GM21786 (cell line): ENCODE measurements around the gene CLDN25.
"Not testable (repeated sequence)": the region's sequence is repeated elsewhere in the genome, so short reads cannot be mapped to it uniquely, and the experiment has no call there.

Experiments used
- ATAC-seq: cut with Tn5 transposase; IDR thresholded peaks from one replicate; pipeline ENCODE4 v1.9.1; 2021; ENCODE audit not compliant: unreplicated experiment

Gene CLDN25

GRCh38 chr11:113779496-113779895, at the start of gene CLDN25:
TSS of gene CLDN25 (plus strand) at chr11:113779796. CDS start at chr11:113779796, 0 bp downstream.
- no peak for ATAC-seq

- ATAC-seq = no peak
Measured at GRCh38 chr11:113730887-113731726, 48.5 kb upstream of the CLDN25 start.

GRCh38 chr11:113732092-113732491, 47.5 kb upstream of the CLDN25 start:
- ATAC-seq = no peak

- ATAC-seq = no peak
Measured at GRCh38 chr11:113736323-113736722, 43.3 kb upstream of the CLDN25 start.

DNA sequence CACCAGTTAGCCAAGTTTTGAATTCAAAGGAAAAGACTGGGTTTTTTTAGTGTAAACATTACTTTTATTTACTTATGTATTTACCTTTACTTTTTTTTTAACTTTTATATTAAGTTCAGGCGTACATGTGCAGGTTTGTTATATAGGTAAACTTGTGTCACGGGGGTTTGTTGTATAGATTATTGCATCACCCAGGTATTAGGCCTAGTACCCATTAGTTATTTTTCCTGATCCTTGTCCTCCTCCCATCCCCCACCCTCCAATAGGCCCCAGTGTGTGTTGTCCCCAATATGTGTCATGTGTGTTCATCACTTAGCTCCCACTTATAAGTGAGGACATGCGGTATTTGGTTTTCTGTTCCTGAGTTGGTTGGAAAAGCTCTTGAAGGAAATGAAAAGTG, 26.7 kb upstream of the CLDN25 start:
- no peak for ATAC-seq

GRCh38 chr11:113760241-113760640, 19.4 kb upstream of the CLDN25 start:
- ATAC-seq = no peak

DNA sequence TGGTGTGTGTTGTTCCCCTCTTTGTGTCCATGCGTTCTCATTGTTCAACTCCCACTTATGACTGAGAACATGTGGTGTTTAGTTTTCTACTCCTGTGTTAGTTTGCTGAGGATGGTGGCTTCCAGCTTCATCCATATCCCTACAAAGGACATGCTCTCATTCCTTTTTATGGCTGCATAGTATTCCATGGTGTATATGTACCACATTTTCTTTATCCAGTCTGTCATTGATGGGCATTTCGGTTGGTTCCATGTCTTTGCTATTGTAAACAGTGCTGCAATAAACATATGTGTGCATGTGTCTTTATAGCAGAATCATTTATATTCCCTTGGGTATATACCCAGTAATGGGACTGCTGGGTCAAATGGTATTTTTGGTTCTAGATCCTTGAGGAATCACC, 16.6 kb upstream of the CLDN25 start:
- ATAC-seq = not testable (repeated sequence)

GRCh38 chr11:113764527-113765219, 14.9 kb upstream of the CLDN25 start:
- no peak for ATAC-seq

GRCh38 chr11:113771964-113772363, 7.6 kb upstream of the CLDN25 start:
- no peak for ATAC-seq

DNA sequence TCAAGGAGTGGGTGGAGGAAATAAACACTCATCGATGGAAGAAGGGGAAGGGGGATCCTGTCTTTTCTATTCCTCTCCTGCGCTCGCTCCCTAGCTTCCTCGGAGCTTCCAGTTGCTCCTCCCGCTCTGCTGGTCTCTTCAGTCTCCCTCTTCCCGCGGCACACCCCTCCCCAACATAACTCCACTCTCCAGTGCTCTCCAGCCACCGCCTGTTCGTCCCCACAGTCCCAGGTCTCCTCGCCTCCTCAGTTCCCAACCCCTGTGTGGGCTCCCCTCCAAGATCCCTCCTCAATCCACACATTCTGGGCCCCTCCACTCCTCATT, 6.5 kb upstream of the CLDN25 start:
- ATAC-seq = no peak

DNA sequence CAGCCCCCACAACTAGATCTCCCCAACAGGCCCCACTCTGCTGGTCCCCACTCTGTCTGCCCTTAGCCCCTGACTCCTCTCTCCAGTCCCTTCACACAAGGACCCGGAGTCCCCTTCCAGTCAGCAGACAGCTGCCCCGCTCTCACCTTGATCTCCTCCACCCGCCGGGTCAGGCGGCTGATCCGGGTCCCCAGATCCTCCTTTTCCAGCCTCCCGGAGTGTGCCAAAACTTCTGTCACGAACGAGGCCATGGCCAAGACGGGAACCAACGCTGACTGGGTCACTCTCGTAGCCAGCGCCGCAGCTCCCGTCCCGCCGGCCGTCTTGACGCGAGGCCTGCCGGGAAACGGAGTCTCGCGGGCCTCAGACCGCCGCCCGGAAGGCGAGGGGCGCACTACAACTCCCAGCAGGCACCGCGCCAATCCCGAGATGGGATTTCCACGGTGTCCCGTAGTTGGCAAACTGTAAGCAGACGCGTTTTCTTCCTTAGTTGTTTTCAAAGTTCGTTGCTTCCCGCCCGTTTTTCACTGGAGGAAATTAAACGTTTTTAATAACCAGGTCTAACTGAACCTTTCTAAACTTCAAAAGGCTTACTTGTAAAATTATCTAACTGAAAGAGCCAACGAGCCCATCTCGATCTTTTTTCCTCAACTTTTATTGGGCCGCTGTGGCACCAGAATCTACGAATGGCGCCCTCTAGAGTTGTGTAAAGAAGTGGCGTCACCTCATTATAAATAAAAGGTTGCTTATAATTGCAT, 6.0 kb upstream of the CLDN25 start, which contains the start of gene ZW10:
ZW10 (minus strand) TSS at position 277 of the 758 bp plus-strand sequence; CDS start at position 251, 26 bp downstream.
- peak; percentile 98 for ATAC-seq

GRCh38 chr11:113774174-113774503, 5.5 kb upstream of the CLDN25 start:
- no peak for ATAC-seq

GRCh38 chr11:113778111-113778910, 1.3 kb upstream of the CLDN25 start:
- no peak for ATAC-seq

DNA sequence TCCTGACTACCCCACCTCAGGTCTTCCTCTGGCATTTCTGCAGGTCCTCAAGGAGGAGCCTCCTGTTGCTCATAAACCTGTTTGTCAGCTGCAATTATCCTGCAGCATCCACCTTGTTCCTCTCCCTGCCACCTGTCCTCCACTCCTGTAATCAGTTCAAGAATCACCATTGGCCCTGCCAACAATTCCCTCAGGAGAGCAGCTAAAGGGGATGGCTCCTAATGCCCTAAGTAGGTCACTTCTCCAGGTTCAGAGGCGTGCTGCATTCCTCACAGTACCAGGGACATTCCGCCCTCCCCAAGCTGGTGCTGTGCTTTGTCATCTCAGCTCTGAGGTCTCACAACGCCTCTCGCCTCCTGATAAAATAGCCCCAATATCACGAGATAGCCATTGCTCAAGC, 2.1 kb downstream of the CLDN25 start:
- no peak for ATAC-seq

DNA sequence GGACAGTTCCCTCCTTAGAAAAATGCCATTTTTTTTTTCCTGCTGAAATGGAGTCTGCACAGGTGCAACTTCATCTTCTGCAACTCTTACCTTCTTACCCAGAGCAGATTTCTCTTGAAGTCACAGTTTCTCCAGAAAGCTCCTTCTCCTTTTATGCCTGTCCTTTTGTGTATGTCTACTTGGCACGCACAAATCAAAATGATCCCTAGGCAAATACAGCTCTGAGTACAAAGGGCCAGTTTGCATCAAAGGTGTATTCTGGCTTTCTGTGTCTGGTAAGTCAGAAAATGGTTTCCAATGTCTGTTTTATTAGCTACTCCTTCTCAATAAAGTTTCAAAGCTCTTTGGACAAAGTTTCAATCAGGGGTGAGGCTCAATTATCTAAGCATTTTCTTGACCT, 2.5 kb downstream of the CLDN25 start:
- ATAC-seq = no peak

DNA sequence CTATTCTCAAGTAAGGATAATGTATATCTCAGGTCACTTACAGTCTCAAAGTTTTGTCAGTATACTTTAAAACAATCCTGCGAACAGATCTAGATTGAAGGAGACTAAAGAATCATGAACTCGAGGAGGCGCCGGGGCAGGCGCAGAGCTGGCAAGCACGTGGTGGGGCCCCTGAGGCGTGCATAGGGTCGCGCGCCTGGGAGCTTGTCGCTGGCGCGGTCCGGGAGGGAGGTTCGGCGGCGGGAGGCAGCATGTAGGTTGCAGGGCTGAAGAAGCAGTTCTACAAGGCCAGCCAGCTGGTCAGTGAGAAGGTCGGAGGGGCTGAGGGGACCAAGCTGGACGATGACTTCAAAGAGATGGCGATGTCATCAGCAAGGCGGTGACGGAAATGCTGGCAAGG, 9.4 kb downstream of the CLDN25 start:
- ATAC-seq = not testable (repeated sequence)

GRCh38 chr11:113789675-113790320, 10.2 kb downstream of the CLDN25 start:
- no peak for ATAC-seq

DNA sequence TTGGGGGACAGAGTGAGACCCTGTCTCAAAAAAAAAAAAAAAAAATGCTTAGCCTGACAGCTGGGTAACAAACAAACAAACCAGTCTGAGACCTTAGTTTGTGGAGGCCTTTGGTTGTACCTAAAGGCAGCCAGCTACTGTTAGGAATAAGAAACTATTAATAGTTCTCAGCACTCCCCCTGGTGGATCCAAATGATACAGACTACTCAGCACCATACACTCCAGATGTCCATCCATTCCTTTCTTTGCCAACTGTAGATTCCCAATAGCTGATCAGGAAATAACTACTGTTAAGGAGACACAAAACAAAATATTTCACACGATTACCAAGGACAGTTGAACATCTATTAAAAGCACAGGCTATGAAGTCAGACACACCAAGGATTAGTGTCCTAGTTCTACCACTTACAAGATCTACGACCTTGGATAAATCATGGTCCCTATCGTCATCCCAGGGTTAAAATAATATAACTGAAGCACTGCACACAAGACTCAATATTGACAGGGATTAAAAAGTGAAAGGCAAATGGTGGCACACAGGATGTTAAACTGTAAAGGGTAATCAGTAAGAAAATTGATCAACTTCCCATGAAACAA, 17.2 kb downstream of the CLDN25 start:
- ATAC-seq = peak; percentile 78

DNA sequence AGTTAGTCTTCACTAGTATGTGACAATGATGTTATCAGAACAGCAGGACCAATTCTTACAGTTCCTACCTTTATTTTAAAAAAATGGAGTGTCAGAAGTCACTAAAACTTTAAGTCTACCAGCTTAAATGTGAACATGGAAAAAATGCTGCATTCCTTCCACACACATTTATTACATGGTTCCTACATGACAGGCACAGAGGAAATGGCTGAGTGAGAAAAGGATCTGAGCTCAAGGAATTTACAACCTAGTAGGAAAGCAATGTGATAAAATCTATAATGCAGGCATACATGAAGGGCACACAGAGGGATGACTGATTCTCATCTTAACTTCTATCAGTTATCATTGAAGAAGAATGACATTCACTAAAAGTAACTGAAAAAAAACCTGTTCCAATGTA, 23.0 kb downstream of the CLDN25 start:
- no peak for ATAC-seq

DNA sequence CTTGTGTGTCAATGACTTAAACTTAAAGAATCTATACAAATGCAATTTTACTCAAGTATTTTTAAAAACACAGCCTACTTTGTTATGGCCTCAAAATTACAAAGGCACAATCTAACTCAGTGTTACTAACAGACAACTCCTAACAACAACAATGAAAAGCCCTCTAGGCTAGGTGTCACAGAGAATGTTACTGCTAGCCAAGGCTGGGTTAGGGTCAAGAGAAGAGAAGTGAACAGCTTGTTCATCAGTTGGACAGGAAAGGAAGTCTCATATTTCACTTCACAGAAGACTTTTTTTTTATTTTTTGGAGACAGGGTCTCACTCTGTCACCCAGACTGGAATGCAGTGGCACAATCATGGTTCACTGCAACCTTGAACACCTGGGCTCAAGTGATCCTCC, 26.0 kb downstream of the CLDN25 start:
- ATAC-seq = no peak
